ENCODE data around the gene TNNT1. TPM values are rescaled to one million over a fixed set of nuclear protein-coding genes. Genes with fewer than 3 reads are reported as not detected.
A peak's percentile ranks its signal among the peaks of the same experiment; 100 is the strongest.

The TNNT1 gene
- total RNA-seq, 1 donor from 2014 or later, result 50.2 TPM

- intact Hi-C loops (cut with micrococcal nuclease), result no loop called here
- peak; percentile 0 for ATAC-seq
- DNase-seq, result no peak
Measured at GRCh38 chr19:55147545-55148251, 1.3 kb downstream of the TNNT1 start.

- intact Hi-C loops (cut with micrococcal nuclease), result no loop called here
- ATAC-seq, result peak; percentile 6
- no peak for DNase-seq
Measured at GRCh38 chr19:55146705-55147273, 2.2 kb downstream of the TNNT1 start.

- intact Hi-C loops (cut with micrococcal nuclease), result no loop called here
- ATAC-seq (no peak), DNase-seq (no peak)
Measured at GRCh38 chr19:55146078-55146704, 2.8 kb downstream of the TNNT1 start.

- intact Hi-C loops (cut with micrococcal nuclease), result no loop called here
- ATAC-seq (no peak), DNase-seq (no peak)
Measured at GRCh38 chr19:55145232-55145631, 3.8 kb downstream of the TNNT1 start.

GRCh38 chr19:55141696-55142095, 7.3 kb downstream of the TNNT1 start:
- no peak for DNase-seq
- peak; percentile 5 for ATAC-seq
- intact Hi-C loops (cut with micrococcal nuclease), result no loop called here

GRCh38 chr19:55137915-55138314, 11.1 kb downstream of the TNNT1 start:
- ATAC-seq, result no peak
- DNase-seq, result no peak
- intact Hi-C loops (cut with micrococcal nuclease), result no loop called here

GRCh38 chr19:55136399-55137102, 12.5 kb downstream of the TNNT1 start:
- DNase-seq (no peak), ATAC-seq (no peak)
- intact Hi-C loops (cut with micrococcal nuclease), result no loop called here

GRCh38 chr19:55134736-55135135, 14.3 kb downstream of the TNNT1 start:
- ATAC-seq (no peak), DNase-seq (no peak)
- intact Hi-C loops (cut with micrococcal nuclease), result no loop called here

GRCh38 chr19:55133639-55134444, 15.2 kb downstream of the TNNT1 start:
- ATAC-seq, result no peak
- DNase-seq, result no peak
- intact Hi-C loops (cut with micrococcal nuclease), result no loop called here

- no peak for DNase-seq
- peak; percentile 9 for ATAC-seq
- intact Hi-C loops (cut with micrococcal nuclease), result no loop called here
Measured at GRCh38 chr19:55132453-55133129, 16.4 kb downstream of the TNNT1 start.

- no peak for DNase-seq
- intact Hi-C loops (cut with micrococcal nuclease), result no loop called here
- no peak for ATAC-seq
Measured at GRCh38 chr19:55131421-55131820, 17.6 kb downstream of the TNNT1 start.

- ATAC-seq (no peak), DNase-seq (no peak)
- intact Hi-C loops (cut with micrococcal nuclease), result no loop called here
Measured at GRCh38 chr19:55119053-55119452, 30.0 kb downstream of the TNNT1 start.

- DNase-seq (peak; percentile 70), ATAC-seq (peak; percentile 27)
- intact Hi-C loops (cut with micrococcal nuclease), result no loop called here
Measured at GRCh38 chr19:55118401-55118991, 30.5 kb downstream of the TNNT1 start.

GRCh38 chr19:55117663-55118391, 31.2 kb downstream of the TNNT1 start:
- ATAC-seq, result peak; percentile 76
- DNase-seq, result peak; percentile 100
- intact Hi-C loops (cut with micrococcal nuclease), result no loop called here

GRCh38 chr19:55116859-55117662, 31.9 kb downstream of the TNNT1 start, which contains the start of gene PPP1R12C:
Gene PPP1R12C (minus strand): TSS chr19:55117637. CDS start chr19:55117543, 94 bp downstream.
- intact Hi-C loops (cut with micrococcal nuclease), result no loop called here
- no peak for ATAC-seq
- DNase-seq, result peak; percentile 65

- intact Hi-C loops (cut with micrococcal nuclease), result no loop called here
- DNase-seq (peak; percentile 78), ATAC-seq (peak; percentile 27)
Measured at GRCh38 chr19:55116232-55116858, 32.7 kb downstream of the TNNT1 start.
